DND-41 (cell line): ENCODE data around the gene LIN7B.

Experiments used
- EZH2 ChIP-seq: IDR thresholded peaks from 3 replicates; pipeline ENCODE4 v1.6.1; 2012; ENCODE audit warnings: borderline replicate concordance, low read depth, mild to moderate bottlenecking, moderate library complexity, low read length, inconsistent platforms; ENCODE audit not compliant: severe bottlenecking
- TF ChIP-seq, protein P1 (sequence below): IDR thresholded peaks from 2 replicates; pipeline ENCODE4 v1.5.1; 2012; ENCODE audit warnings: borderline replicate concordance, low read length, moderate library complexity, mild to moderate bottlenecking; ENCODE audit not compliant: poor library complexity, severe bottlenecking; ENCODE audit errors: extremely low read depth

DNA sequence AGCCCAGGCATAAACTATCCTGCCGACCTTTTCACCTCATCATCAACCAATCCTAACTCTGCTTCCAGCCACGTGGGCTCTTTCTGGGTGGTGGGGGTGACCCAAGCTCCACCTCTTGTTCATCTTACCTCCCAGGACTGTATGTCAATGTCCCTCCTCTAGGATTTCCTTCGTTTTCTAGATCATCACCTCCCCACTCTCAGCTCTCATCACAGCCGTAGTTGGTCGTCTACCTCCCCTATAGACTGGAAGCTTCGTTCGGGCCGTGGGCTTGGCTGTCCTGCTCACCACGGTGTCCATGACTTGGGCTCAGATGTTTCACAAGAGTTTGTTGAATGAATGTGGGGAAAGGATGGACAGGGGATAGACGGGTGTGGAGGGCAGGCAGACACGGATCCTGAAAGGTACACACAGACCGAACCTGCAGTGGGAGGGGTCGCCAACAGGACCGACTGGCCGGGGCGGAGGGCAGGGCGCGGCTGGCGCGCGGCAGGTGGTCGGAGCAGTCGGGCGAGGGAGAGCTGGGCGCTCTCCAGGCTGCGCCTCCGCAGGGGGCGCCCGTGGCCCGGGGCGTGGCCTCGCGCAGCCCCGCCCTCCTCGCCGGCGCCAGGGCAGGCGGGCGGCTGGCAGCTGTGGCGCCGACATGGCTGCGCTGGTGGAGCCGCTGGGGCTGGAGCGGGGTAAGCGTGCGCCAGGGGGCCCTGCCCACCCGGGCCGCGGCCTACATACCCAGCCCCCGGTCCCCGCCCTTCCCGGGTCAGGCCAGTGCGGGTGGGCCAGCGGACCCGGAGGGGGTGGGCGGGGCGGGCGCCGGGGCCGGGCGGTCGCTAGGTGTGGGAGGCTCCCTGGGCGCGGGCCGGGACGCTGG lies at the start of gene LIN7B:
- no peak for TF ChIP-seq EZH2
- TF ChIP-seq, protein P1, sequence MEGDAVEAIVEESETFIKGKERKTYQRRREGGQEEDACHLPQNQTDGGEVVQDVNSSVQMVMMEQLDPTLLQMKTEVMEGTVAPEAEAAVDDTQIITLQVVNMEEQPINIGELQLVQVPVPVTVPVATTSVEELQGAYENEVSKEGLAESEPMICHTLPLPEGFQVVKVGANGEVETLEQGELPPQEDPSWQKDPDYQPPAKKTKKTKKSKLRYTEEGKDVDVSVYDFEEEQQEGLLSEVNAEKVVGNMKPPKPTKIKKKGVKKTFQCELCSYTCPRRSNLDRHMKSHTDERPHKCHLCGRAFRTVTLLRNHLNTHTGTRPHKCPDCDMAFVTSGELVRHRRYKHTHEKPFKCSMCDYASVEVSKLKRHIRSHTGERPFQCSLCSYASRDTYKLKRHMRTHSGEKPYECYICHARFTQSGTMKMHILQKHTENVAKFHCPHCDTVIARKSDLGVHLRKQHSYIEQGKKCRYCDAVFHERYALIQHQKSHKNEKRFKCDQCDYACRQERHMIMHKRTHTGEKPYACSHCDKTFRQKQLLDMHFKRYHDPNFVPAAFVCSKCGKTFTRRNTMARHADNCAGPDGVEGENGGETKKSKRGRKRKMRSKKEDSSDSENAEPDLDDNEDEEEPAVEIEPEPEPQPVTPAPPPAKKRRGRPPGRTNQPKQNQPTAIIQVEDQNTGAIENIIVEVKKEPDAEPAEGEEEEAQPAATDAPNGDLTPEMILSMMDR, result peak; percentile 77
